ENCODE measurements around the gene WIZ.

- no peak for TF ChIP-seq CTCF (IDR thresholded peaks at IDR 0.05)
- TF ChIP-seq POLR2A (IDR thresholded peaks at IDR 0.05) = no peak
These were observed 21.9 kb upstream of the WIZ start for GRCh38 chr19:15471639-15472101.
